GM12874 (cell line): ENCODE data around the gene SLC7A11.

Experiments
- CTCF ChIP-seq: IDR thresholded peaks from 2 replicates; pipeline ENCODE4 v1.5.1; 2011; ENCODE audit warnings: low read depth, mild to moderate bottlenecking, control low read depth, low read length, moderate library complexity; ENCODE audit not compliant: insufficient read depth

The SLC7A11 gene

GRCh38 chr4:138242076-138242833 is at the start of gene SLC7A11:
Gene SLC7A11, minus strand, starts transcription at chr4:138242349. Its CDS starts 280 bp downstream, at chr4:138242069.
- TF ChIP-seq CTCF = no peak

- TF ChIP-seq CTCF = no peak
Measured at GRCh38 chr4:138291431-138291830, 49.3 kb upstream of the SLC7A11 start.

- TF ChIP-seq CTCF = no peak
Measured at GRCh38 chr4:138290805-138291204, 48.7 kb upstream of the SLC7A11 start.

GRCh38 chr4:138279286-138279685 is 37.1 kb upstream of the SLC7A11 start:
- TF ChIP-seq CTCF = no peak

GRCh38 chr4:138277133-138277532 is 35.0 kb upstream of the SLC7A11 start:
- TF ChIP-seq CTCF = no peak

GRCh38 chr4:138275963-138276621 is 33.9 kb upstream of the SLC7A11 start:
- TF ChIP-seq CTCF = no peak

- no peak for TF ChIP-seq CTCF
Measured at GRCh38 chr4:138275216-138275615, 33.1 kb upstream of the SLC7A11 start.
